Measurements from ENCODE around the gene HNRNPA3.
A peak's percentile ranks its signal among the peaks of the same experiment; 100 is the strongest.
"Not testable (repeated sequence)": the region's sequence is repeated elsewhere in the genome, so short reads cannot be mapped to it uniquely, and the experiment has no call there.

HNRNPA3 gene

GRCh38 chr2:177256695-177257094 is 44.1 kb downstream of the HNRNPA3 start:
- no peak for DNase-seq

- DNase-seq: no peak
Measured at GRCh38 chr2:177257471-177257870, 44.9 kb downstream of the HNRNPA3 start.

GRCh38 chr2:177258059-177258458 is 45.5 kb downstream of the HNRNPA3 start:
- DNase-seq: no peak

- no peak for DNase-seq
Measured at GRCh38 chr2:177260379-177260778, 47.8 kb downstream of the HNRNPA3 start.

GRCh38 chr2:177261116-177262060 is 48.8 kb downstream of the HNRNPA3 start:
- no peak for DNase-seq

GRCh38 chr2:177262092-177262491 is 49.5 kb downstream of the HNRNPA3 start:
- DNase-seq: no peak

GRCh38 chr2:177262958-177263450 is 50.4 kb downstream of the HNRNPA3 start:
- no peak for DNase-seq

GRCh38 chr2:177263451-177264208 is 51.0 kb downstream of the HNRNPA3 start:
- DNase-seq: peak; percentile 95

- no peak for DNase-seq
Measured at GRCh38 chr2:177264209-177264692, 51.7 kb downstream of the HNRNPA3 start.

- peak; percentile 92 for DNase-seq
Measured at GRCh38 chr2:177264693-177265587, 52.3 kb downstream of the HNRNPA3 start, which contains the start of gene NFE2L2. TSS of gene NFE2L2 (minus strand) at chr2:177264727. CDS start at chr2:177264576, 151 bp downstream.

- no peak for DNase-seq
Measured at GRCh38 chr2:177265824-177266817, 53.5 kb downstream of the HNRNPA3 start.

- DNase-seq: not testable (repeated sequence)
Measured at GRCh38 chr2:177266955-177267354, 54.4 kb downstream of the HNRNPA3 start.

GRCh38 chr2:177268187-177268871 is 55.7 kb downstream of the HNRNPA3 start:
- no peak for DNase-seq

GRCh38 chr2:177268901-177269300 is 56.3 kb downstream of the HNRNPA3 start:
- no peak for DNase-seq

GRCh38 chr2:177270531-177270930 is 57.9 kb downstream of the HNRNPA3 start:
- DNase-seq: no peak

GRCh38 chr2:177271981-177272666 is 59.5 kb downstream of the HNRNPA3 start:
- no peak for DNase-seq

- DNase-seq: no peak
Measured at GRCh38 chr2:177272765-177273164, 60.2 kb downstream of the HNRNPA3 start.

- no peak for DNase-seq
Measured at GRCh38 chr2:177273408-177273807, 60.8 kb downstream of the HNRNPA3 start.
